Adipose tissue (tissue), 3 donors: Measurements from ENCODE around the gene UBN2. TPM values are rescaled to one million over a fixed set of nuclear protein-coding genes. Genes with fewer than 3 reads are reported as not detected.

Experiments used
- H3K27ac ChIP-seq: one replicate; pipeline ENCODE4 v1.5.1; 2013; ENCODE audit warnings: low read depth, low read length
- WGBS, 3 donors: extraction: QIAGEN DNeasy Blood & Tissue Kit; methylation state at CpG; one replicate each; pipeline ENCODE4 v1.1.7; 2013; 5-methylcytosine and 5-hydroxymethylcytosine counted together
- polyA plus RNA-seq, 3 donors: library from polyadenylated mRNA; stranded (reverse); fragments of 200-250 nt; gene quantifications; one replicate each; pipeline ENCODE4 v1.2.3, GENCODE V29; 2013
- donor health status: healthy with polysubstance abuse.
- donor health status: Bipolar disorder and iron deficiency.
- donor health status: healthy.

The UBN2 gene
- polyA plus RNA-seq, 3 donors, result 1.2 to 2.1 (median 2.0) TPM

GRCh38 chr7:139230023-139230422 is 1.0 kb upstream of the UBN2 start:
- 65 to 77% (median 72%) methylated on average over 8 of the region's 8 CpGs for WGBS, 3 donors
- no peak overlapping the region for H3K27ac ChIP-seq

GRCh38 chr7:139230484-139230773 is 608 bp upstream of the UBN2 start:
- WGBS, 3 donors, result 2% methylated on average over 12 of the region's 12 CpGs
- no peak overlapping the region for H3K27ac ChIP-seq

- WGBS, 3 donors, result 1% methylated on average over 72 to 101 of the region's 101 CpGs
These were observed 708 bp downstream of the UBN2 start for GRCh38 chr7:139231513-139232376.

GRCh38 chr7:139232377-139232717 is 1.3 kb downstream of the UBN2 start:
- no peak overlapping the region for H3K27ac ChIP-seq
- 2 to 6% (median 3%) methylated on average over 8 of the region's 8 CpGs for WGBS, 3 donors

More at GRCh38 chr7:139231513-139232376, 708 bp downstream of the UBN2 start:
- H3K27ac ChIP-seq, result no peak overlapping the region

GRCh38 chr7:139232904-139233303 is 1.9 kb downstream of the UBN2 start:
- WGBS, 3 donors, result 24 to 48% (median 41%) methylated on average over 2 of the region's 2 CpGs

GRCh38 chr7:139241258-139241657 is 10.2 kb downstream of the UBN2 start:
- no peak overlapping the region for H3K27ac ChIP-seq

More at GRCh38 chr7:139232904-139233303, 1.9 kb downstream of the UBN2 start:
- no peak overlapping the region for H3K27ac ChIP-seq

GRCh38 chr7:139242741-139243281 is 11.8 kb downstream of the UBN2 start:
- H3K27ac ChIP-seq, result no peak overlapping the region
- whole genome bisulfite sequencing, 3 donors, result 79 to 87% (median 82%) methylated on average over 1 of the region's 1 CpG

- H3K27ac ChIP-seq, result no peak overlapping the region
- 52 to 99% (median 89%) methylated on average over 1 of the region's 1 CpG for WGBS, 3 donors
These were observed 14.4 kb downstream of the UBN2 start for GRCh38 chr7:139245401-139245800.

- no peak overlapping the region for H3K27ac ChIP-seq
- WGBS, 3 donors, result 93 to 97% (median 93%) methylated on average over 5 of the region's 5 CpGs
These were observed 15.5 kb downstream of the UBN2 start for GRCh38 chr7:139246494-139246893.

GRCh38 chr7:139246905-139247304 is 15.9 kb downstream of the UBN2 start:
- WGBS, 3 donors, result 87 to 91% (median 90%) methylated on average over 5 of the region's 5 CpGs
- no peak overlapping the region for H3K27ac ChIP-seq

- H3K27ac ChIP-seq, result no peak overlapping the region
- 92 to 96% (median 94%) methylated on average over 4 of the region's 4 CpGs for WGBS, 3 donors
These were observed 18.3 kb downstream of the UBN2 start for GRCh38 chr7:139249179-139249810.

- H3K27ac ChIP-seq, result no peak overlapping the region
- WGBS, 3 donors, result 61 to 81% (median 68%) methylated on average over 3 of the region's 3 CpGs
These were observed 21.4 kb downstream of the UBN2 start for GRCh38 chr7:139252451-139252850.

- H3K27ac ChIP-seq, result no peak overlapping the region
- 86 to 90% (median 87%) methylated on average over 6 of the region's 6 CpGs for WGBS, 3 donors
These were observed 23.2 kb downstream of the UBN2 start for GRCh38 chr7:139254281-139254680.

GRCh38 chr7:139254728-139255127 is 23.7 kb downstream of the UBN2 start:
- WGBS, 3 donors, result 93 to 96% (median 95%) methylated on average over 4 of the region's 4 CpGs
- no peak overlapping the region for H3K27ac ChIP-seq

GRCh38 chr7:139255290-139255689 is 24.3 kb downstream of the UBN2 start:
- no peak overlapping the region for H3K27ac ChIP-seq

GRCh38 chr7:139259142-139259541 is 28.1 kb downstream of the UBN2 start:
- WGBS, 3 donors, result 73 to 90% (median 74%) methylated on average over 6 of the region's 6 CpGs
- H3K27ac ChIP-seq, result no peak overlapping the region

More at GRCh38 chr7:139255290-139255689, 24.3 kb downstream of the UBN2 start:
- WGBS, 3 donors, result 78 to 81% (median 78%) methylated on average over 4 of the region's 4 CpGs

- WGBS, 3 donors, result 89 to 93% (median 93%) methylated on average over 3 of the region's 3 CpGs
- no peak overlapping the region for H3K27ac ChIP-seq
These were observed 33.2 kb downstream of the UBN2 start for GRCh38 chr7:139264220-139264619.

GRCh38 chr7:139265673-139266072 is 34.6 kb downstream of the UBN2 start:
- WGBS, 3 donors, result 67 to 80% (median 76%) methylated on average over 2 of the region's 2 CpGs

GRCh38 chr7:139271718-139272628 is 40.9 kb downstream of the UBN2 start:
- WGBS, 3 donors, result 90 to 94% (median 92%) methylated on average over 17 of the region's 17 CpGs
- no peak overlapping the region for H3K27ac ChIP-seq

More at GRCh38 chr7:139265673-139266072, 34.6 kb downstream of the UBN2 start:
- no peak overlapping the region for H3K27ac ChIP-seq
